H9 (cell line): ENCODE results near the gene MS4A18. TPM values are rescaled to one million over a fixed set of nuclear protein-coding genes. Genes with fewer than 3 reads are reported as not detected.

Source experiments
- DNase-seq: peaks from one replicate; pipeline ENCODE4 v3.0.0-alpha.2; 2017
- H2AFZ ChIP-seq: one replicate; pipeline ENCODE4 v1.6.1; 2013; ENCODE audit warnings: mild to moderate bottlenecking, low read length, control low read depth, moderate library complexity
- H2AK5ac ChIP-seq: 2 replicates; pipeline ENCODE4 v1.6.1; 2013; ENCODE audit warnings: low read length, control low read depth, mixed read lengths; ENCODE audit not compliant: insufficient read length
- H2BK120ac ChIP-seq: one replicate; pipeline ENCODE4 v1.6.1; 2013; ENCODE audit warnings: low read depth, mild to moderate bottlenecking, low read length, control low read depth, inconsistent platforms; ENCODE audit not compliant: poor library complexity, severe bottlenecking
- H2BK12ac ChIP-seq: 2 replicates; pipeline ENCODE4 v1.6.1; 2013; ENCODE audit warnings: low read length, control low read depth, mixed read lengths, low read depth; ENCODE audit not compliant: insufficient read length
- H2BK15ac ChIP-seq: 2 replicates; pipeline ENCODE4 v1.6.1; 2013; ENCODE audit warnings: low read depth, low read length, control low read depth
- H2BK20ac ChIP-seq: one replicate; pipeline ENCODE4 v1.6.1; 2013; ENCODE audit warnings: low read depth, mild to moderate bottlenecking, low read length, control low read depth, inconsistent platforms; ENCODE audit not compliant: poor library complexity, severe bottlenecking
- H2BK5ac ChIP-seq: 2 replicates; pipeline ENCODE4 v1.6.1; 2013; ENCODE audit warnings: low read length, control low read depth, mixed read lengths; ENCODE audit not compliant: insufficient read length
- H3K14ac ChIP-seq: 2 replicates; pipeline ENCODE4 v1.6.1; 2013; ENCODE audit warnings: low read length, control low read depth; ENCODE audit not compliant: insufficient read depth
- H3K18ac ChIP-seq: 2 replicates; pipeline ENCODE4 v1.6.1; 2013; ENCODE audit warnings: low read depth, mild to moderate bottlenecking, mixed read lengths, low read length, control low read depth; ENCODE audit not compliant: insufficient read length
- H3K23ac ChIP-seq: 2 replicates; pipeline ENCODE4 v1.6.1; 2013; ENCODE audit warnings: low read length, control low read depth, mixed read lengths, low read depth; ENCODE audit not compliant: insufficient read length
- H3K23me2 ChIP-seq: 2 replicates; pipeline ENCODE4 v1.6.1; 2013; ENCODE audit warnings: low read depth, mild to moderate bottlenecking, mixed read lengths, low read length, control low read depth; ENCODE audit not compliant: insufficient read length, poor library complexity, severe bottlenecking
- H3K27ac ChIP-seq: 2 replicates; pipeline ENCODE4 v1.5.1; 2013; ENCODE audit warnings: low read length, control low read depth, mixed read lengths, low read depth; ENCODE audit not compliant: insufficient read length
- H3K27me3 ChIP-seq: 2 replicates; pipeline ENCODE4 v1.6.1; 2013; ENCODE audit warnings: low read length, control low read depth, inconsistent platforms; ENCODE audit not compliant: insufficient read depth
- H3K4ac ChIP-seq: 2 replicates; pipeline ENCODE4 v1.6.1; 2013; ENCODE audit warnings: low read depth, mild to moderate bottlenecking, control low read depth, inconsistent platforms, low read length, moderate library complexity
- H3K4me1 ChIP-seq: 2 replicates; pipeline ENCODE4 v1.6.1; 2013; ENCODE audit warnings: low read length, control low read depth, inconsistent platforms; ENCODE audit not compliant: insufficient read depth
- H3K4me2 ChIP-seq: 2 replicates; pipeline ENCODE4 v1.6.1; 2013; ENCODE audit warnings: low read length, control low read depth, mixed read lengths; ENCODE audit not compliant: insufficient read length, insufficient read depth
- H3K56ac ChIP-seq: 2 replicates; pipeline ENCODE4 v1.6.1; 2013; ENCODE audit warnings: low read depth, mild to moderate bottlenecking, mixed read lengths, low read length, control low read depth; ENCODE audit not compliant: insufficient read length
- H3K79me1 ChIP-seq: 2 replicates; pipeline ENCODE4 v1.6.1; 2013; ENCODE audit warnings: low read depth, mild to moderate bottlenecking, moderate library complexity, low read length, control low read depth, inconsistent platforms; ENCODE audit not compliant: insufficient read depth, poor library complexity, severe bottlenecking
- H3K79me2 ChIP-seq: 2 replicates; pipeline ENCODE4 v1.6.1; 2013; ENCODE audit warnings: low read length, control low read depth, inconsistent platforms; ENCODE audit not compliant: insufficient read depth
- H3K9ac ChIP-seq: 2 replicates; pipeline ENCODE4 v1.6.1; 2013; ENCODE audit warnings: low read length, control low read depth, mixed read lengths; ENCODE audit not compliant: insufficient read length; ENCODE audit errors: extremely low read depth
- H3K9me3 ChIP-seq: one replicate; pipeline ENCODE4 v1.6.1; 2013; ENCODE audit warnings: low read depth, low read length, inconsistent platforms; ENCODE audit not compliant: control insufficient read depth
- H3T11ph ChIP-seq: one replicate; pipeline ENCODE4 v1.6.1; 2013; ENCODE audit warnings: mild to moderate bottlenecking, low read length, control low read depth, inconsistent platforms
- H4K20me1 ChIP-seq: one replicate; pipeline ENCODE4 v1.6.1; 2013; ENCODE audit not compliant: control insufficient read depth, insufficient read length, insufficient read depth
- H4K5ac ChIP-seq: 2 replicates; pipeline ENCODE4 v1.6.1; 2013; ENCODE audit warnings: low read depth, mild to moderate bottlenecking, mixed read lengths, low read length, control low read depth; ENCODE audit not compliant: insufficient read length
- H4K8ac ChIP-seq: replicated peaks from 2 replicates; pipeline ENCODE4 v1.6.1; 2013; ENCODE audit warnings: low read length, control low read depth, mixed read lengths, low read depth; ENCODE audit not compliant: insufficient read length
- H4K91ac ChIP-seq: 2 replicates; pipeline ENCODE4 v1.6.1; 2013; ENCODE audit warnings: low read depth, mild to moderate bottlenecking, moderate library complexity, mixed read lengths, low read length, control low read depth; ENCODE audit not compliant: insufficient read length
- H3K27ac Mint-ChIP-seq, 3 experiments: 2 replicates in 2 of 3; 3 replicates in 1 of 3; pipeline ENCODE4 v1.8.0; 2020 to 2021; ENCODE audit warnings: mixed read lengths in 3 of 3, mild to moderate bottlenecking in 1 of 3, moderate library complexity in 1 of 3
- H3K27me3 Mint-ChIP-seq: 2 replicates; pipeline ENCODE4 v1.8.0; 2021; ENCODE audit warnings: low read depth, mild to moderate bottlenecking, moderate library complexity, mixed read lengths
- H3K36me3 Mint-ChIP-seq, 3 experiments: 2 replicates in 2 of 3; 3 replicates in 1 of 3; pipeline ENCODE4 v1.8.0; 2020 to 2021; ENCODE audit warnings: low read depth in 3 of 3, mixed read lengths in 3 of 3; ENCODE audit not compliant: insufficient read depth in 1 of 3
- H3K4me1 Mint-ChIP-seq, 2 experiments: 2 replicates each; pipeline ENCODE4 v1.8.0; 2020; ENCODE audit warnings: mixed read lengths in 2 of 2
- H3K4me3 Mint-ChIP-seq, 2 experiments: 2 replicates in 1 of 2; 3 replicates in 1 of 2; pipeline ENCODE4 v1.8.0; 2020 to 2021; ENCODE audit warnings: mild to moderate bottlenecking in 2 of 2, mixed read lengths in 2 of 2, moderate library complexity in 1 of 2
- H3K9me3 Mint-ChIP-seq, 2 experiments: 2 replicates in 1 of 2; 3 replicates in 1 of 2; pipeline ENCODE4 v1.8.0; 2020; ENCODE audit warnings: mild to moderate bottlenecking in 2 of 2, mixed read lengths in 2 of 2, moderate library complexity in 1 of 2
- CTCF ChIP-seq: fragments of 200-600 bp; sonication (generic); conservative IDR thresholded peaks from 3 replicates; pipeline ENCODE4 v1.8.0; 2021; ENCODE audit warnings: antibody characterized with exemption, mild to moderate bottlenecking
- WGBS: extraction: QIAGEN DNeasy Blood & Tissue Kit; methylation state at CpG from one replicate; pipeline ENCODE4 v1.1.7; 2013; ENCODE audit warnings: missing lambda C conversion rate, low lambda C conversion rate, mixed read lengths; ENCODE audit not compliant: insufficient read length; ENCODE audit errors: extremely low coverage; 5-methylcytosine and 5-hydroxymethylcytosine counted together
- total RNA-seq: library from RNA; stranded (reverse); gene quantifications from 2 replicates; pipeline ENCODE4 v1.2.1, GENCODE V29; 2021

MS4A18 gene
- total RNA-seq, 1 experiment from 2014 or later: not detected

DNA sequence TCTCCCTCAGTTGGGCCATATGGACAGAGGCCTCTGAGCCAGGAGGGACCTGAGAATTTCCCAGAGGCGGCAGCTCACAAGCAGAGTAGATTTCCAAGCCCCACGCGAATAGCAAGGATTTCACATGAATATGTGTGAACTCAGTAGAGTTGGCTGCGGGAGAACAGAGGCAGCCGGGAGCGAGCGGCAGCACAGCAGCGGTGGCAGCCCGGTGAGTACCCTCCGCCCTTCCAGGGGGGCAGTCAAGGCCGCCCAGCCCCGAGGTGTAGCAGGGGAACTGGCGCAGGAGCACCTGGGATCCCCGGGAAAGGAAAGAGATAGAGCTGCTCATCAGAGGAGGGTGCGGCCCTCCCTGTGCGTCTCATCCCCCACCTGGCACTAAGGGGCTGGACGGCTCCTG is 23.7 kb downstream of the MS4A18 start:
- Histone ChIP-seq H4K8ac (no peak overlapping the region), H3K9ac (no peak overlapping the region), H4K20me1 (no peaks in the 10 kb centered on the region), H3K79me2 (no peaks in the 10 kb centered on the region), H3K14ac (no peak overlapping the region), H4K91ac (no peak overlapping the region), H3K18ac (no peak overlapping the region), H3T11ph (no peak overlapping the region), H4K5ac (no peak overlapping the region), H3K4me1 (no peaks in the 10 kb centered on the region), H3K56ac (no peak overlapping the region), H3K27me3 (no peaks in the 10 kb centered on the region), H2AK5ac (no peak overlapping the region), H2AFZ (no peak overlapping the region), H2BK15ac (no peak overlapping the region), H3K27ac (no peak overlapping the region), H2BK20ac (no peak overlapping the region), H2BK12ac (no peak overlapping the region), H3K4ac (no peak overlapping the region), H2BK5ac (no peak overlapping the region), H3K23me2 (no peaks in the 10 kb centered on the region), H3K9me3 (no peaks in the 10 kb centered on the region), H2BK120ac (no peak overlapping the region), H3K4me2 (no peak overlapping the region), H3K23ac (no peak overlapping the region), H3K79me1 (no peaks in the 10 kb centered on the region)
- Mint-ChIP-seq H3K36me3 (no peaks in the 10 kb centered on the region; a peak in 2 of 7 replicates), H3K4me3 (no peak overlapping the region), H3K27ac (no peak overlapping the region), H3K4me1 (peaks cover 5 to 8% of the 10 kb centered on the region in 2 experiments), H3K9me3 (peaks cover 0 to 4% of the 10 kb centered on the region in 2 experiments; a peak in 3 of 5 replicates), H3K27me3 (peaks cover 8% of the 10 kb centered on the region)
- WGBS: no CpG with 5 or more reads among the region's 17 CpGs
- TF ChIP-seq CTCF: no peak
- no peak for DNase-seq
